Sigmoid colon (tissue), 7 donors: ENCODE results near the gene PAX3. TPM values are rescaled to one million over a fixed set of nuclear protein-coding genes. Genes with fewer than 3 reads are reported as not detected.

Source experiments
- DNase-seq: peaks from one replicate; pipeline ENCODE4 v3.0.0-alpha.2; 2019
- H3K27ac ChIP-seq, 4 donors: fragments of 200-600 bp; sonication (generic); one replicate each; pipeline ENCODE4 v1.5.1; 2016 to 2019; ENCODE audit warnings: mild to moderate bottlenecking in 1 of 4
- H3K27me3 ChIP-seq, 3 donors: fragments of 200-600 bp; sonication (generic); one replicate each; pipeline ENCODE4 v1.5.1; 2019; ENCODE audit warnings: mild to moderate bottlenecking in 1 of 3
- H3K36me3 ChIP-seq, 4 donors: fragments of 200-600 bp; sonication (generic); one replicate each; pipeline ENCODE4 v1.5.1; 2016 to 2019
- H3K4me1 ChIP-seq, 4 donors: fragments of 200-600 bp; sonication (generic); one replicate each; pipeline ENCODE4 v1.5.1; 2017 to 2019
- H3K4me3 ChIP-seq, 4 donors: fragments of 200-600 bp; sonication (generic); one replicate each; pipeline ENCODE4 v1.5.1; 2017 to 2019; ENCODE audit warnings: mild to moderate bottlenecking in 2 of 4, moderate library complexity in 1 of 4
- H3K9me3 ChIP-seq, 4 donors: fragments of 200-600 bp in 3 of 4; sonication (generic) in 3 of 4; one replicate each; pipeline versions ENCODE4 v1.5.1 to v1.6.1; 2013 to 2019
- CTCF ChIP-seq, 4 experiments: fragments of 450-650 bp in 3 of 4; fragments of 200-600 bp in 1 of 4; IDR thresholded peaks; one replicate each; pipeline ENCODE4 v1.5.1; 2016 to 2019; ENCODE audit warnings: antibody characterized with exemption in 4 of 4, mild to moderate bottlenecking in 3 of 4, moderate library complexity in 2 of 4
- EP300 ChIP-seq, 4 donors: sonication (generic); formaldehyde crosslinking; IDR thresholded peaks; one replicate each; pipeline ENCODE4 v1.6.1; 2017; ENCODE audit warnings: antibody characterized with exemption in 4 of 4
- POLR2A ChIP-seq, 2 donors: fragments of 450-650 bp; IDR thresholded peaks; one replicate each; pipeline ENCODE4 v1.6.1; 2016; ENCODE audit warnings: antibody characterized with exemption in 2 of 2, mild to moderate bottlenecking in 2 of 2, moderate library complexity in 2 of 2
- POLR2AphosphoS5 ChIP-seq, 4 donors: sonication (generic); formaldehyde crosslinking; IDR thresholded peaks; one replicate each; pipeline ENCODE4 v1.6.1; 2017; ENCODE audit warnings: antibody characterized with exemption in 4 of 4
- WGBS, 2 donors: extraction: QIAGEN DNeasy Blood & Tissue Kit; methylation state at CpG; one replicate each; pipeline ENCODE4 v1.1.7; 2013; 5-methylcytosine and 5-hydroxymethylcytosine counted together
- intact Hi-C: fragments of 100-400 bp; cut with DNase I; formaldehyde crosslinking; loops from one replicate; pipeline ENCODE4 v1.15.1; 2023
- polyA plus RNA-seq, 3 donors: library from polyadenylated mRNA; stranded (reverse); fragments of 200-250 nt; gene quantifications; one replicate each; pipeline ENCODE4 v1.2.3, GENCODE V29; 2013
- total RNA-seq, 4 donors: library from RNA; depleted of rRNA; stranded (reverse); fragments of >200 nt; gene quantifications; one replicate each; pipeline ENCODE4 v1.1.0, GENCODE V29; 2016
- donor health status: healthy with polysubstance abuse.
- donor health status: Bipolar disorder and iron deficiency.
- donor health status: healthy.

PAX3 gene
- total and polyA plus RNA-seq, 7 donors, result not detected

- Histone ChIP-seq H3K9me3 (peaks cover 0 to 3% (median 0%) of the 10 kb centered on the region in 4 donors), H3K27ac (no peak overlapping the region), H3K36me3 (no peaks in the 10 kb centered on the region), H3K27me3 (no peaks in the 10 kb centered on the region), H3K4me3 (no peak overlapping the region), H3K4me1 (no peaks in the 10 kb centered on the region)
- DNase-seq, result no peak
- TF ChIP-seq EP300 (IDR thresholded peaks at IDR 0.05), result no peak
- no peak for TF ChIP-seq POLR2AphosphoS5 (IDR thresholded peaks at IDR 0.05)
- no peak for TF ChIP-seq CTCF (IDR thresholded peaks at IDR 0.05)
- no peak for TF ChIP-seq POLR2A (IDR thresholded peaks at IDR 0.05)
- intact Hi-C loops, result no loop called here
- 28 to 83% methylated on average over 1 of the region's 1 CpG for WGBS, 2 donors
Observed at GRCh38 chr2:222336442-222336841, 37.6 kb upstream of the PAX3 start.

- WGBS, 2 donors, result 94 to 98% methylated on average over 2 of the region's 2 CpGs
- H3K9me3 ChIP-seq, result peaks cover 0 to 3% (median under 1%) of the 10 kb centered on the region in 4 donors
- H3K27me3 ChIP-seq, result no peaks in the 10 kb centered on the region
- H3K4me3 ChIP-seq, result no peak overlapping the region
- no peaks in the 10 kb centered on the region for H3K4me1 ChIP-seq
- H3K27ac ChIP-seq, result no peak overlapping the region
- no peak for DNase-seq
- no peaks in the 10 kb centered on the region for H3K36me3 ChIP-seq
- TF ChIP-seq CTCF (IDR thresholded peaks at IDR 0.05) (no peak), EP300 (IDR thresholded peaks at IDR 0.05) (no peak), POLR2A (IDR thresholded peaks at IDR 0.05) (no peak), POLR2AphosphoS5 (IDR thresholded peaks at IDR 0.05) (no peak)
- intact Hi-C loops, result no loop called here
Observed at GRCh38 chr2:222334914-222335313, 36.1 kb upstream of the PAX3 start.

GRCh38 chr2:222333397-222333796 lies 34.6 kb upstream of the PAX3 start:
- no peaks in the 10 kb centered on the region for H3K27me3 ChIP-seq
- no peak overlapping the region for H3K27ac ChIP-seq
- H3K9me3 ChIP-seq, result peaks cover 0 to 3% (median 1%) of the 10 kb centered on the region in 4 donors
- TF ChIP-seq POLR2AphosphoS5 (IDR thresholded peaks at IDR 0.05) (no peak), CTCF (IDR thresholded peaks at IDR 0.05) (no peak), POLR2A (IDR thresholded peaks at IDR 0.05) (no peak), EP300 (IDR thresholded peaks at IDR 0.05) (no peak)
- H3K36me3 ChIP-seq, result no peaks in the 10 kb centered on the region
- no peak for DNase-seq
- no peaks in the 10 kb centered on the region for H3K4me1 ChIP-seq
- intact Hi-C loops, result no loop called here
- WGBS, 2 donors, result 88 to 89% methylated on average over 2 of the region's 2 CpGs
- H3K4me3 ChIP-seq, result no peak overlapping the region

GRCh38 chr2:222332116-222332515 lies 33.3 kb upstream of the PAX3 start:
- intact Hi-C loops, result no loop called here
- no peak for TF ChIP-seq EP300 (IDR thresholded peaks at IDR 0.05)
- no peak for TF ChIP-seq CTCF (IDR thresholded peaks at IDR 0.05)
- TF ChIP-seq POLR2AphosphoS5 (IDR thresholded peaks at IDR 0.05), result no peak
- TF ChIP-seq POLR2A (IDR thresholded peaks at IDR 0.05), result no peak
- no peak for DNase-seq
- H3K9me3 ChIP-seq, result peaks cover 0 to 3% (median 1%) of the 10 kb centered on the region in 4 donors
- WGBS, 2 donors, result 31 to 61% methylated on average over 4 of the region's 4 CpGs
- H3K27me3 ChIP-seq, result no peaks in the 10 kb centered on the region
- H3K4me1 ChIP-seq, result no peaks in the 10 kb centered on the region
- H3K36me3 ChIP-seq, result no peaks in the 10 kb centered on the region
- H3K27ac ChIP-seq, result no peak overlapping the region
- no peak overlapping the region for H3K4me3 ChIP-seq

GRCh38 chr2:222330910-222331309 lies 32.1 kb upstream of the PAX3 start:
- Histone ChIP-seq H3K9me3 (peaks cover 0 to 3% (median 1%) of the 10 kb centered on the region in 4 donors), H3K27ac (no peak overlapping the region), H3K36me3 (no peaks in the 10 kb centered on the region), H3K4me1 (no peaks in the 10 kb centered on the region), H3K27me3 (no peaks in the 10 kb centered on the region), H3K4me3 (no peak overlapping the region)
- intact Hi-C loops, result no loop called here
- no peak for DNase-seq
- TF ChIP-seq POLR2AphosphoS5 (IDR thresholded peaks at IDR 0.05) (no peak), EP300 (IDR thresholded peaks at IDR 0.05) (no peak), POLR2A (IDR thresholded peaks at IDR 0.05) (no peak), CTCF (IDR thresholded peaks at IDR 0.05) (no peak)
- 89 to 91% methylated on average over 4 of the region's 4 CpGs for WGBS, 2 donors
